SKM-1 (cell line): ENCODE data around the gene LPP.

ENCODE experiments used
- DNase-seq: peaks from one replicate; lab custom pipeline; 2025; ENCODE audit not compliant: unreplicated experiment; lab: John Stamatoyannopoulos, UW

The LPP gene

DNA sequence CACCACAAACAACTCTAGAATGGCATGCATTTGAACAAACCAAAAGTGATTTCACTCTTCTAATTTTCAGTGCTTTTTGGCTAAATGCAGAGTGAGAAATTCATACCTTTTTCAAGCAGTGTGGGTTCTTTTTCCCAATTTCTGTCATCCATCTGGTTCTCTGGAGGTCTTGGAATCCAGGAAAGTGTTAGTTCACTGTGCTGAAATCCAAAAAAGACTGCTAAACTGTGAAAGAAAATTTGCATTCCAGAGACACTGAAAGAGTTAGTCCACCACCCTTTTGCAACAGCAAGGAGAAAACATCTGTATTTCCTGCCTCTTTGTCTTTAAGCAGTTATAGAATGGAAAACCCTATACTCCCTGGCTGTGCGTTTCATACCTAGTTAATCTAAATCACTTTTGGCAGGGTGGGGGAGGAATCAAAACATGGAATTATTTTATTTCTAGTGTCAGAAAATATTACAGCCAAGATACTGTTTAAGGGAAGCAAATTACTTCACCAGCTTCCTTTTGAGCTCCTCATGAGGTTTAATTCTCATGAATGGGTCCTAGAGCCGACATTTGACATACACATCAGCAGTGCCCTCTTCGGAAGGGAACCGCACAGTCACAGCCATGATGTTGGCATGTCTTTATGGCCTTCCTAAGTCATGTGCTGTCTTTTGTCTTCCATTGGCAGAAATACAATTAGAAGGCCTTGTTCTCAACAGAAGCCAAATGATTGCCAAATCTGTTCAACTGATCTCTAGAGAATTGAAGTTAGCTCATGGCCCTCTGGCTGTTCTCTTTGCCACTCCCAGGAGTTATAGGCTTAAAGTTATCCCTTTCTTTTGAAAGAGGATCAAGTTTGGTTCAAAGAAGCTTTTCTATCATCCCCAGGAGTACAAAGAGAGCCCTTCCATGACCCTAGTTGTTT lies 700.2 kb downstream of the LPP start:
- DNase-seq = no peak

DNA sequence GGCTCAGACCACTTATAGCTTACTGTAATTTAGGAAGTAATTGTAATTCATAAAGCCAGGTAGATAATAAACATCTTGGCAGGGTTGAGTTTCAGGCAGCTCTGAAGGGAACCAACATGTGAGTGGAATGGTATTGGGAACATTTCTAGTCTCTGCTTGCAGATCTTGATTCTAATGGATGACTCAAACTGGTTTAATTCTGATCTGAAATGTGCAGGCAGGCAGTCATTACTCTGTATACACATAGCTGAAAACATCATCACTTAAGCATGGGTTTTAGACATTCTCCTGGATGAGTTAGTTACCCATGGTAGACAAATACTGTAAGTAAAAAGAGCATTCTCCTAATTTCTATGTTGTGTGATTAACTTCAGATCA lies 700.8 kb downstream of the LPP start:
- DNase-seq = no peak

DNA sequence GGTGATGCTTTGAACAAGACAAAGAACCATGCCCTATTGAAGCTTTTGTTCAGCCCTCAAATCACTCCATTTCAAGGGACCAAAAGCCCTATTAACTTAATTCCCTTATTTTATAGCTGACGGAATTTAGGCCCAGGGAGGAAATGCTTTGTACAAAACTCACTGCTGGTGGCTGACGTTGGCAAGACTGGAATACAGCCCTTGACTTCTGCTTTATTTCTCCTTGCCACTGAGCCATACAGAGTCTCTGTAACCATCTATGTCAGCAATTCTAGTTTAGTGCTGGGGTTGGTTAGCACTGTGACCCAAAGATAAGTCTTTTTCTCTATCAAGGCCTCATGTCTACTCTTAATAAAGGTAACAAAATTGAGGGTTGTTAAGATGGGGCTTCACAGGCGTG lies 701.7 kb downstream of the LPP start:
- no peak for DNase-seq

DNA sequence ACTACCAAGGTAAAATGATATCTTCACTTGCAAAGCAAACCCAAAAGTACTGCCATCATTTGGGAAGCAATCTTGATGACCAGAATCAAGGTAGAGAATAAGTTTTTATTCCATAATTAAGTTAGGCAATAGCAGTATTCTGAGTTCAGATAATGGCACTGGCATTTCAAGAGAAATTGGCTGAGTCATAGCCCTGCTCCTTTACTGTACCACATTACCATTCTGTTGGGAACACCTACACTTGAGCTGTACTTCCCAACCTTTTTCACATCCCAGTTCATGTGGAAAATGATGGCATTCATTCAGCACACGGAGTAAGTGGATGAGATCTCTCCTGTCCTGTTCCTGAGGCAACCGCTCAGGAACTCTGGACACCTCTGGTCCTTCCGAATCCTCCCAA lies 706.2 kb downstream of the LPP start:
- DNase-seq = no peak

DNA sequence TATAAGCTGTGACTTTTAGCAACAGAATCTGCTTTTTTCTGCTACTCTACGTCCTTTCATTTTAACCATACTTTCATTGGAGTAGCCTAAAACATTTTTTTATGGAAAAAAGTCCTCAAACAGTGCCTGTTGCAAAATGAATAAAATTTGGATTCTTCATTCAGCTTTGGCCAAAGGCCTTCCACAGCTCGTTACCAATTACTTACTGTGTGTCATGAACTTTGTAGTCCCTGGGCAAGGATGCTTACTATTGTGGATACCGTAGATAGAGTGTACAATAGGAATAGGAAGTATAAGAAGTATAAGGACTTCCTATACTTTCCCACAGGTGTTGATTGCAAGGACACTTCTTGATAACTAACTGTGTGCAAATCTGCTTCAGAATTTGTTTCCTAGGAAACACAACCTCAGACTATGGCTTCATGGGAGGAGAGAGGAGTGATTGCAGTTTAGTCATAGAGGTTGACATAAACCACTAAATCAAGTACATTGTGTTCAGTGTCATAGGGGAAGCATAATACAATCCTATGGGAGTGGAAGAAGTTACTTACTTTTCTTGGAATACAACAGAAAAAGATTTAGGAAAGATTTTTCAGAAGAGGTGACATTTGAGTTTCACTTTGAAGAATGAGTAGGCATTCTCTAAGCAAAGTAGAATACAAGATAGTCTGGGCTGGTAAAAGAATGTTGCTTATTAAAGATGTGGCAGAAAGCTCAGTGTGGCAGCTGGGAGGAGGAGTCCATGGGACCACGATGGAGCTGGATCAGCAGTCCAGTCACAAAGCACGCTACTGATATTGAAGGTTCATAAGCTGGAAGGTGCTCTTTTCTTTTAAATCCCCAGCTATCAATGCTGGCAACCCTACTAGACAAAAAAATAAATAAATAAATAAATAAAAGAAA lies 708.1 kb downstream of the LPP start:
- DNase-seq = no peak

DNA sequence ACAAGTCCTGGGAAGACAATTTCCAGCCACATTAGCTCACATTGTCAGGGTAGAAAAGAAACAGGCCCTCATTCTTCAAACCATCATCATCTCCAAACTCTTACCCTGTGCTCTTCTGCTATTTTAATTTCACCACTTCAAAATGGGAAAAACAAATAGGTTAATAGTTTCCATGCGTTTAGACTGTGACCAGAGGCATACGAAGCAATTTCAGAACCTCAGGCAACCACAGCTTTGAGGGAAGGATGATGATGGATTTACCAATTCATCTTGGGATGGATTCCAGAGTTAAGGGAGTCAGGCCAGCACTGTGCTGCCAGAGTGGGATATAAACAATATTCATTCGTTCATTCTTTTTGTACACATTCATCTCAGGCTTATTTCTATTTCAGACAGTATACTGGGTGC lies 710.0 kb downstream of the LPP start:
- no peak for DNase-seq

DNA sequence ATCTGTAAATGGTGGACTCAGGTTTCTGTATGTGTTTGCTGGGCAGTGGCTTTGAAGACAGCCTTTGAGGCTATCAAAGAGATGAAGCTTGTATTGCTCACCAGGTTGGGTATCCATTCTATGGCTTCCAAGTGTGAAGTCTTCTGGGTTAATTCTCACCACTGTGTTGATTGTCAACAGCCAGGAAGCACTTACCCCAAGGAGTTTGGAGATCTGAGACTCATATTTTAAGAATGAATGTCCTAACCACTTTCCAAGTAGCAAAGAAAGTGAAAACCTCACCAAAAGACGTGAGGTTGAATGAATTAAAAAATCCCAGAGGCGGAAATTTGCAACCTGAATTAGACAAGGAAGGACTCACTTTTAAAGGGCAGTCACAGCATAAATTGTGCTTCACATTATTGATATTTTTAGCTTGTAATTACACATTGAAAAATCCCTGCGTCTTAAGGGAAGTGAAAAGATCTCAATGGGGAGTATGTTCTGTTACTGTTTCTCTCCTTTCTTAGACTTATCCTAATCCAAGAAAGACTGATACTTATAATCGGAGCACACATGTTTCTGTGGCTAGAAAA lies 713.8 kb downstream of the LPP start:
- DNase-seq = no peak

DNA sequence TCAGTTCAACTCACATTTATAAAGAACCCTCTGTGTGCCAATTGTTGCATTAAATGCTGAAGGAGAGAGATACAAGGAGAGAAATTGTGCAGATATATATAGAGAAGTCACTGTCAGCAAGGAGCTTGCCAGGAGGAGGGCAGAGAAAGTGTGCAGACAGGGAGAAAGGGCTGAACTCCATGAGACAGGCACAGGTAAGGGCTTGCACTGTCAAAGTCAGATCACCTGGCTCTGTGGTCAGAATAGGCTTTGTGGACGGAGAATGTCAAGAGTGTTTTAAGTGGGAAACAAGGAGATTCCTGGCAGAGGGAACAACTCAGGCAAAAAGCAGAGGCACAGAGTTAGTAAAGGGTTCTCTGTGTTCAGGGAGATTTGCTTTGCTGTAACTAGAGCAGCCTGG lies 714.8 kb downstream of the LPP start:
- no peak for DNase-seq

DNA sequence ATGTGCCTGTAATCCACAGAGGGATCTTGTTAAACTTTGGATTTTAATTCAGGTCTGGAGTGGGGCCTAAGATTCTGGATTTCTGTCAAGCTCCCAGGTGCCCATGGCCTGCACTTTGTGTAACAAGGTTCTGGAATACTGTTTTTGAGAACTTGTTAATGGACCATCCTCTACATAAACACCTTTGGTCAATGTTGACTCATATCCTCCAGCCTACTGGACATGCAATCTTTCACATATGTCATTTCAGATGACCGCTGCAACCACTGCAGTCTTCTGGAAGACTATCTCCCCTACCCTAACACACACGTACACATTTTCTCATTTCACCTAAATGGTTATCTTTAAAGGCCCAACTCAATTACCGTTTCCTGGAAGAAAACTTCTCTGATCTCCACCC lies 715.7 kb downstream of the LPP start:
- no peak for DNase-seq

DNA sequence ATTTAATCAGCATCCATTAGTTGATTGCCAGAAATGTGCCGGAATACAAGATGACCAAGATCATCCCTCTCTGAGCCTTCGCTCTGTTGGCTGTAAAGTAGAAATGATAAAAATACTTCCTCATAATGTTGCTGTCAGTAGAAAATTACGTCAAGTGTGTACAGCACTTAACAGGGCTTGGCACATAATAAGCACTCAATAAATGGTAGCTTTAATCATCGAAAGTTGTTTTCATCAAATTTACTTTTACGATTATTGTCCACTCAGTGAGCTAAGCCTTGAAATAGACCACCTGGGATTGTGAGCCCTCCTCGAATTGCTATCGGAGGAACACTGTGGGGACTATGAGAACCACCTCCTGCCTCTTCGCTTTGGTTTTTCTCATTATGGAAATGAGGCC lies 716.5 kb downstream of the LPP start:
- no peak for DNase-seq

DNA sequence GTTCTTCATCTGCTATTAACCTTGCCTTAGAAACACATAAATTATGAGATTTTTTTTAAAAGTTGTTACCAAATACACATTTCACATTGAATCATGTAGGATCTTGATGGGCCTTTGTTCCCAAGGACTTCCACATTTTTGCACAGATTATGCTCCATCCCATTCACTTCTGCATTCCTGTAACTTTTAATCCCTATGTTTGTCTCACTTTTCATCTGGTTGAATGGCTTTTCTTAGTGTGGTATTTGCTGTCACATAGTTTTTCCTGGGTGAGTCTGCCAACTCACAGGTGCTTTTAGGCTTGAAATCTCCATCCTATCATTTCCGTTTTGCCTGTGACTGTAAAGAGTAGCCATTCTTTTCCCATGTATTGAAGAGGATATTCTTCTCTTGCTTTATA lies 720.6 kb downstream of the LPP start:
- DNase-seq = no peak

DNA sequence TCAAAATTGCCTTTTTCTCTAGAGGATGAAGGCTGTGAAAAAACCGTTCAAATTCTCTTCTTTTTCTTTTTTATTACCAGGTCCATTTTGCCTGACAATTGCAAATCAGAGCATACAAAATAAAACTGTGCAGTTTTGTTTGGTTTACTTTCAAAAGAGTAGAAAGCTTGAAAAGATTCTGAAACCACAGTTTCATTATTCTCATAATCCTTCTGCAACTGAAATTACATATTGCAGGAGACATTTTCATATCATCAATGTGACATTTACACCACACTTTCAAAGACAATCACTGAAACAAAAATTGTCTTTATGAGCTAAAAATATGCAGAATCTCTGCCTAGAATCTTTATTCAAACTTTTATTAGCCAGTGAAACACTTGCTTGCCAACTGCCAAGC lies 721.5 kb downstream of the LPP start:
- no peak for DNase-seq

DNA sequence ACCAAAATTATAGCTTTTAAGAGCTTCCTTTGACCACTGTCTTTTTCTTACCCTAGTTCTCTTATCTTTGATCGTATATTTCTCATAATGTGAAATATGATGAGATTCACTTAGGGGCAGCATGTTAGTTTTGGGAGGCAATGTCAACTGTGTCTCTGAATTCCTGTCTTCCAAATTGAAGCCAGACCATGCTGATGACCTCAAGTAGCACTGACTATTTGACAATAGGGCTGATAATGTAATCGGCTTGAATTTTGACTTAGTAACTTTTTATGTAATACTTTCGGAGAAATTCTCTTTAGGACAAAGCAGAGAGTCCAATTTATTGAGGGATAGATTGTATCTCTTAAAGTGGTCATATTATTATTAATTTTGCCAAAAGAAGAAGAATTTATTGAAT lies 722.4 kb downstream of the LPP start:
- no peak for DNase-seq

DNA sequence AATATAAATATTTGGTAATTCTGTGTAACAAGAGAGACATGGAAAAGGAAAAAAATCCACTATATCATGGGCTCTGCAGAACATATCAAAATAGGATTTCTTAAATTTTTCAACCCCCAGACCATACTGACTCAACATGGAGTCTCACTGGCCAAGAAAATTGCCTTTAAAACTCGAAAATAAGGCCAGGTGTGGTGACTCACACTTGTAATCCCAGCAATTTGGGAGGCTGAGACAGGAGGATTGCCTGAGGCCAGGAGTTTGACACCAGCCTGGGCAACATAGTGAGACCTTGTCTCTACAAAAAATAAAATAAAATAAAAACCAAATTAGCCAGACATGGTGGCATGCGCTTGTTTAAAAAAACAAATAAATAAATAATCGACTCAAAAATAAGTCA lies 723.4 kb downstream of the LPP start:
- DNase-seq = no peak

DNA sequence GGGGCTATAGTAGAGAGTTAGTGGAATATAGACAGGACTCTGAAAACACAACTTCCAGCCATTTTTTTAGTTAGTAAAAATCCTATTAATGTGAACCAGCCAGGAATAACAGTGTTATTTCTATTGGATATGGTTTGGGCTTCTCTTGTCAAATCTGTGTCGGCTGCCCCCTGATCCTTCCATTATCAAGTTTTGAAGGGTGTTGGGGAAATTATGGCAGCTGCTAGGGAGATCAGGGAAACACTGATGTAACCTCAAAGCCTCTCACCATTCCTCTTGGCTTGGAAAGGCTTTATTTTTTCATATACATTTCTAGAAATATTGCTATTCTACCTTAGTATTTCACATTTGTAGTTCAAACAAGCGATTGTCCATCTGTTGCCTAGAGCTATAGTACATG lies 724.1 kb downstream of the LPP start:
- no peak for DNase-seq

DNA sequence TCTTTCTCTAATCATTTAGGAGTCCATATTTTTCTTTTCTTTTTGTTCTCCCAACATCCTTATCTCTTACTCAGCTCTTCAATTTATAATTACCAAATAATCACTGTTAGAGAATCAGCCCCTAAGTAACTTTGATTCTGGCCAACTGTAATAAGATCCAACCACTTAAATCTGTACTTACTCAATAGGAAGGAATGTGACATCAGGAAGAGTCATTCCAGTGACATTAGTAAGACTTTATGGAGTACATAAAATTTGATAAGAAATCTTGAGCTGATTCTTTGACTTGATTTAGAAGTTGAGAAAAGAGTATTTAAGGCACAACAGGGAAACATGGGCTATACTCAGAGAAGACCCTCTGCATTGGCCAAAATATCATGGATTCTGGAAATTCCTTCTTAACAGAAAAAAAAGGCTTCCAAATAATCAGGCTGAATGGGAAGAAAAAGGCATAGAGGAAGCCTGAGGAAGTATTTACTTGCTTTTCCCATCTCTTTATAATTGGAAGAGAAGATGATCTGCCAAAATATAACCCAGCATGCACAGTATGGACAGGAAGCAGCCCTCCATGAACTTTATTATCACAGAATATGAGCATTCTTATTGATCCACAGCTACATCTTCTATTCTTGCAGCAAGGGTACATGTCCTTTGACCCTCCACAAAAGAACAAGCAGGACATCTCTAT lies 728.1 kb downstream of the LPP start:
- DNase-seq = no peak

DNA sequence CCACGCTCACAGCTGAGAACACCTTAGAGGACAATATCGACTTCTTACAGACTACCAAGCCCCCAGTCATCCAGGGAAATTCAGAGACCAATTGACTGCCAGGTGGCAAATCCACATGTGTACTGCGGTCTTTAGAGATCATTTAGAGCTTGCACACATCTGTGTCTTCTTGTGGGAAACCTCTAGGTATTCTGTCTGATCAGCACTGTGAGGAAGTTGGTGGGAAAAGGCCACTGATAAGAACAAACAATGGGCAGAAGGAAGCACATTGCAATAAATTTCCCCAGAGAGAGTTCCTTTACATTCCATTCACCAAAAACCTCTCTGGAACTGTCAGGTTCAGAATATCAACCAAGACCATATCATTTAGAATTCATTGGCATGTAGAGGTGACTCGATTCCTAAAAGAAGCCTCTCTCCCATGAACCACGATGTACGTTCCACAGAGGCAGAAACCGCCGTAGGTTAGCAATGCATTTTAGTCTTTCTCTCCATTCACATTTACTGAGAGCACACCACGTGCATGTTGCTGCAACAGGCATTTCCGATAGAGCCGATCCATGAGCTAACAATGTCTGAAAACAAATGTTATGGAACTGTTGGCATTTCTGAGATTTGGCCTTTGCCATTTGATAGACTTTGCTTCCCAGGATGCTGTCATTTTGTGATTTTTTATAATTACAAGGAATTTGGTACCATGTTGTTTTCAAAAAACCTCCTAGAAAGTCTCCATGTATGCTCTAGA lies 730.5 kb downstream of the LPP start:
- DNase-seq = no peak

DNA sequence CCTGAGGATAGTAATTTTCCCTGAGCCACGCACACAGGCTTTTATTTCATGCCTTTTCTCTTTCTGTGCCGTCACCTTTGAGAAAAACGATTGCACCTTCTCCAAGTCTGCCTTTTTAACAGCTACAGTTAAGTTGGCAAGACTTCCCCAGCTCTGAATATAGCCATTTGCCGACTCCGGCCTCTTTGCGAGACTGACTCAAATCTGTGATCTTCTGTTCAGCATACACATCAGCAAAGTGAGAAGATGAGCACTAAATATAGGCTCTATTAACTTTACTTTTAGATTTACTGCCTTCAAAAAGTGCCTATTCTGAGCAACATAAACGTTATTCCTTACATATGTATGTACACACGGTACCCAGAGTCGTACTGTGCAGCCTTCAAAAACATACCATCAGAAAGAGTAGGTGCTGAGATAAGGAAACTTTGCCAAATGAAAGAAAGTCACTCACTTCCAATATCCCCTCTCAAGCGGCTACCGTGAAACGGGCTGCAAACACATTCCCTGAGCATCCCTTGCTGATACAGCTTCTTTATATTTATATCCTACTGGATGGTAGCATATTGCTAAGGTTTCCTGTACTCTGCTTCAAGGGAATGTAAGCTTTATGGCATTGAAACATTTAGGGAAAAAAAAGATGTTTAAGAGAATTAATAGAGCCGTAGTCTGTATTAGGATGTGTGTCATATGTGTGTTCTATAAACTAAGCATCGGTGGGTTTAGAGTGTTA lies 734.5 kb downstream of the LPP start:
- no peak for DNase-seq

DNA sequence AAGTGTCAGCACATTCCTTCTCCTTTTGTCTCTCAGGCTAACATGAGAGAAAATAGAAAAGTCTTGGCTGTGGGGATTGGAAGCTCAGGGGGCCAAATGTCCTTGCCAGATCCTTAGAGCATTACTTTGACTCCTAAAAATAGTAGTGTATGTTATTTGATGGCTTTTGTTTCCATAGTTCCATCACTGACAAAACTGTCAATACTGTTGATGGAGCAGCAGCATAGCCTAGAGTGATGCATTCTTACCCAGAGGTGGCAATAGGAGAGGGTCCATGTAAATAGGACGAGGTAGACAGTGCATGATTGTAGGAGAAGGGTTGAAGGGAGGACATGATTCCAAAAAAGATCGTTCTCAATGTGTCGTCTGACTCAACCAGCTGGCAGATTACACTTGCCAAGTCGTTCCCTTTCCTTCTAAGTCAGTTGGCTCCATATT lies 735.1 kb downstream of the LPP start:
- DNase-seq = no peak
